CD4-positive, alpha-beta memory T cell (primary cell): ENCODE data around the gene KLHL22. TPM values are rescaled to one million over a fixed set of nuclear protein-coding genes. Genes with fewer than 3 reads are reported as not detected.

ENCODE experiments used
- CTCF ChIA-PET: fragments of 350-600 bp; sonication (Branson Sonifier 250); formaldehyde crosslinking; loops from one replicate; lab custom pipeline; 2021; ENCODE audit warnings: inconsistent platforms; ENCODE audit not compliant: partially characterized antibody; lab: Charles Lee
- POLR2A ChIA-PET: fragments of 350-600 bp; sonication (Branson Sonifier 250); formaldehyde crosslinking; loops from one replicate; lab custom pipeline; 2021; ENCODE audit not compliant: partially characterized antibody; lab: Charles Lee
- DNase-seq, 5 donors: peaks; one replicate each; pipeline versions ENCODE4 v3.0.0 to v3.0.0-alpha.2; 2020 to 2022; ENCODE audit warnings: mixed read lengths in 1 of 5
- H3K27ac ChIP-seq: one replicate; pipeline ENCODE4 v1.7.0; 2013; ENCODE audit warnings: low read depth, low read length
- H3K27me3 ChIP-seq: 2 replicates; pipeline ENCODE4 v1.7.0; 2013; ENCODE audit warnings: mild to moderate bottlenecking, low read length, moderate library complexity; ENCODE audit not compliant: insufficient read depth
- H3K36me3 ChIP-seq: 2 replicates; pipeline ENCODE4 v1.7.0; 2013; ENCODE audit warnings: mild to moderate bottlenecking, low read length, moderate library complexity; ENCODE audit not compliant: insufficient read depth
- H3K4me1 ChIP-seq: 2 replicates; pipeline ENCODE4 v1.7.0; 2013; ENCODE audit warnings: mild to moderate bottlenecking, low read length, moderate library complexity; ENCODE audit not compliant: insufficient read depth
- H3K4me3 ChIP-seq, 2 donors: one replicate each; pipeline ENCODE4 v1.7.0; 2013; ENCODE audit warnings: low read length in 2 of 2, mild to moderate bottlenecking in 1 of 2
- H3K9me3 ChIP-seq, 2 donors: one replicate each; pipeline ENCODE4 v1.7.0; 2013; ENCODE audit warnings: low read length in 2 of 2, control low read depth in 1 of 2; ENCODE audit not compliant: control insufficient read depth in 1 of 2
- H3K27ac Mint-ChIP-seq, 7 donors: one replicate each; pipeline ENCODE4 v1.8.0; 2020 to 2021; ENCODE audit warnings: mixed read lengths in 7 of 7, mild to moderate bottlenecking in 6 of 7, inconsistent platforms in 3 of 7, moderate library complexity in 3 of 7
- H3K27me3 Mint-ChIP-seq, 2 donors: one replicate each; pipeline ENCODE4 v1.8.0; 2020 to 2021; ENCODE audit warnings: mixed read lengths in 2 of 2
- H3K36me3 Mint-ChIP-seq, 2 donors: one replicate each; pipeline ENCODE4 v1.8.0; 2020 to 2021; ENCODE audit warnings: mixed read lengths in 2 of 2, inconsistent platforms in 1 of 2, mild to moderate bottlenecking in 1 of 2
- H3K4me1 Mint-ChIP-seq, 4 donors: one replicate each; pipeline ENCODE4 v1.8.0; 2020 to 2021; ENCODE audit warnings: mixed read lengths in 4 of 4, mild to moderate bottlenecking in 1 of 4
- H3K4me3 Mint-ChIP-seq, 8 donors: one replicate each; pipeline ENCODE4 v1.8.0; 2020 to 2021; ENCODE audit warnings: mixed read lengths in 8 of 8, mild to moderate bottlenecking in 7 of 8, moderate library complexity in 6 of 8, inconsistent platforms in 3 of 8
- H3K9me3 Mint-ChIP-seq, 8 donors: one replicate each; pipeline ENCODE4 v1.8.0; 2020 to 2021; ENCODE audit warnings: mixed read lengths in 8 of 8, mild to moderate bottlenecking in 5 of 8, inconsistent platforms in 3 of 8, moderate library complexity in 1 of 8
- intact Hi-C: fragments of 100-400 bp; cut with micrococcal nuclease; formaldehyde crosslinking; loops from one replicate; pipeline ENCODE4 v1.15.1; 2023
- polyA plus RNA-seq, 2 donors: library from polyadenylated mRNA; unstranded; fragments of 300-500 nt; fragmentation: Illumina TruSeq; gene quantifications; one replicate each; pipeline ENCODE4 v1.2.3, GENCODE V29; 2021
- total RNA-seq, 2 experiments: library from RNA; stranded (reverse); gene quantifications; one replicate each; pipeline ENCODE4 v1.2.3, GENCODE V29; 2021

KLHL22 gene
- total and polyA plus RNA-seq, 4 experiments from 2014 or later, result 19.4 to 63.1 (median 42.0) TPM

DNA sequence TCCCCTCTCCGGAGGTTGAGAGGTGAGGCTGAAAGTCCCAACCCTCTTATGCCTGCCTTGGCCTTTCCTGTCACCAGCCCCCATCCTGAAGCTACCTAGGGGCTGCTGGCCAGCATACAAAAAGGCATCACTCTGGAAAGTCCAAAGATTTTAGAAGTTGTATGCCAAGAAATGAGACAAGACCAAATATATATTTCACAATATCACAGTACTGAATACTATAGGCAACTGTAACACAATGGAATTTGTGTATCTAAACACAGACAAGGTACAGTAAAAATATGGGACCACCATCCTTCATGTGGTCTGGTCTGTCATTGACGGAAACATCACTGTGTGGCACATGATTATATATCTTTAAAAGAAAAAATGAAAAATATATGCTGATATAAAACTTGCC lies 4.2 kb downstream of the KLHL22 start:
- peak overlapping the region in 4 of 7 donors; percentile 36 to 72 (median 52) for H3K27ac Mint-ChIP-seq
- Histone ChIP-seq H3K4me1 (peaks cover 61% of the 10 kb centered on the region), H3K27me3 (no peaks in the 10 kb centered on the region), H3K27ac (no peak overlapping the region), H3K9me3 (no peaks in the 10 kb centered on the region), H3K4me3 (no peak overlapping the region), H3K36me3 (peaks cover 7% of the 10 kb centered on the region)
- no peaks in the 10 kb centered on the region for H3K27me3 Mint-ChIP-seq
- H3K4me1 Mint-ChIP-seq, result peaks cover 39 to 80% (median 62%) of the 10 kb centered on the region in 4 donors
- POLR2A ChIA-PET, result interaction anchor here (1.0 to 8.9 kb wide), 4 partner anchors 17 to 78 kb away, joined by 3 to 93 read pairs (median 4); partner anchors contain the start of gene MED15
- DNase-seq, result no peak
- H3K36me3 Mint-ChIP-seq, result peaks cover 10 to 27% of the 10 kb centered on the region in 2 donors
- no peaks in the 10 kb centered on the region for H3K9me3 Mint-ChIP-seq
- CTCF ChIA-PET, result no interaction called here
- H3K4me3 Mint-ChIP-seq, result peak overlapping the region in 2 of 8 donors; percentile 15 to 25
- intact Hi-C loops, result no loop called here

DNA sequence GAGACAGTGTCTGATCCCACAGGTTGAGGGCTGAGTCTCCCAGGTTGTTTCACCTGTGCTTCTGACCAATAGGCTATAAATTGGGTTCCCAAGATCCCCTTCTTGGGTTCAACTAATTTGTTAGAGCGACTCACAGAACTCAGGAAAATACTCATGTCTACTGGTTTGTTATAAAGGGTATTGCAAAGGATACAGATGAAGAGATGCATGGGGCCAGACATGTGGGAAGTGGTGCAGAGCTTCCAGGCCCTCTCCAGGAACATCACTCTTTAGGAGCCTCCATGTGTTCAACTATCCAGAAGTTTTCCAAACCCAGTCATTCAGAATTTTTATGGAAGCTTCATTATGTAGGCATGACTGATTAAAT lies 4.7 kb downstream of the KLHL22 start:
- no peaks in the 10 kb centered on the region for H3K27me3 Mint-ChIP-seq
- peaks cover 61% of the 10 kb centered on the region for H3K4me1 ChIP-seq

DNA sequence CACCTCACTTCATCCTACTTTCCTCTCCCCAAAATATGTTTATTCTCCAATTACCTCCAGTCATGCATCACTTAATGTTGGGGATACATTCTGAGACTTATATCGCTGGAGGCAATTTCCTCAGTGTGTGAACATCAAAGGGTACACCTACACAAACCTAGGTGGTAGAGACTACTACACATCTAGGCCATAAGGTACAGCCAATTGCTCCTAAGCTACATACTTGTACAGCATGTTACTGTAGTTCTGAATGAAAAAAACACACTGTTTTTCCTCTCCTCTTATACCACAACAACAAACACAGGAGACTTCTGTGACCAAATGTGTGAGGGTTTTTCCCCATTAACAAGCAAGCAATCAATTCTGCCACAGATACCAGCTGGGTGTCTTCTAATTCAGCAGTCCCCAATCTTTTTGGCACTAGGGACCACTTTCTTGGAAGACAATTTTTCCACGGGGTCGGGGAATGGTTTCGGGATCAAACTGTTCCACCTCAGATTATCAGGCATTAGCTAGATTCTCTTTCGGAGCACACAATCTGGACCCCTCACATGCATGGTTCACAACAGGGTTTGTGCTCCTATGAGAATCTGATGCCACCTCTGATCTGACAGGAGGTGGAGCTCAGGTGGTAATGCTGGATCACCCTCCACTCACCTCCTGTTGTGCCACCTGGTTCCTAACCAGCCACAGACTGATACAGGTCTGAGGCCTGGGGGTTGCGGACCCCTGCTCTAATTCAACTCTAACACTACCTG lies 5.2 kb downstream of the KLHL22 start:
- ChIA-PET POLR2A (interaction anchor here (0.6 to 8.9 kb wide), 8 partner anchors 9 to 183 kb away, joined by 3 to 93 read pairs (median 3); partner anchors contain the start of gene MED15), CTCF (interaction anchor here (1.0 to 2.2 kb wide), 3 partner anchors 17 to 34 kb away, joined by 3 to 10 read pairs (median 4); partner anchors contain the start of gene MED15)
- Histone ChIP-seq H3K4me1 (peaks cover 61% of the 10 kb centered on the region), H3K9me3 (no peaks in the 10 kb centered on the region), H3K36me3 (peaks cover 7% of the 10 kb centered on the region), H3K27ac (no peak overlapping the region), H3K27me3 (no peaks in the 10 kb centered on the region), H3K4me3 (no peak overlapping the region)
- Mint-ChIP-seq H3K4me3 (peak overlapping the region in 5 of 8 donors; percentile 1 to 62 (median 19)), H3K4me1 (peaks cover 42 to 78% (median 65%) of the 10 kb centered on the region in 4 donors), H3K9me3 (no peaks in the 10 kb centered on the region), H3K36me3 (peaks cover 10 to 30% of the 10 kb centered on the region in 2 donors), H3K27ac (peak overlapping the region; percentile 25 to 71 (median 58)), H3K27me3 (no peaks in the 10 kb centered on the region)
- intact Hi-C loops, result no loop called here
- DNase-seq, result peak in 1 of 5 donors; percentile 9

More for the DNA sequence above, 4.7 kb downstream of the KLHL22 start:
- H3K36me3 Mint-ChIP-seq, result peaks cover 10 to 30% of the 10 kb centered on the region in 2 donors
- intact Hi-C loops, result no loop called here
- no peak for DNase-seq
- Histone ChIP-seq H3K9me3 (no peaks in the 10 kb centered on the region), H3K27me3 (no peaks in the 10 kb centered on the region), H3K36me3 (peaks cover 7% of the 10 kb centered on the region), H3K27ac (no peak overlapping the region), H3K4me3 (no peak overlapping the region)
- H3K4me1 Mint-ChIP-seq, result peaks cover 42 to 79% (median 65%) of the 10 kb centered on the region in 4 donors
- POLR2A ChIA-PET, result interaction anchor here (1.0 to 8.9 kb wide), 4 partner anchors 17 to 78 kb away, joined by 3 to 93 read pairs (median 4); partner anchors contain the start of gene MED15
- H3K4me3 Mint-ChIP-seq, result peak overlapping the region in 2 of 8 donors; percentile 25 to 37
- H3K27ac Mint-ChIP-seq, result peak overlapping the region in 5 of 7 donors; percentile 14 to 72 (median 65)
- H3K9me3 Mint-ChIP-seq, result no peaks in the 10 kb centered on the region
- CTCF ChIA-PET, result interaction anchor here (2.2 kb wide), 1 partner anchor 34 kb away, joined by 10 read pairs; no protein-coding TSS in a partner anchor

DNA sequence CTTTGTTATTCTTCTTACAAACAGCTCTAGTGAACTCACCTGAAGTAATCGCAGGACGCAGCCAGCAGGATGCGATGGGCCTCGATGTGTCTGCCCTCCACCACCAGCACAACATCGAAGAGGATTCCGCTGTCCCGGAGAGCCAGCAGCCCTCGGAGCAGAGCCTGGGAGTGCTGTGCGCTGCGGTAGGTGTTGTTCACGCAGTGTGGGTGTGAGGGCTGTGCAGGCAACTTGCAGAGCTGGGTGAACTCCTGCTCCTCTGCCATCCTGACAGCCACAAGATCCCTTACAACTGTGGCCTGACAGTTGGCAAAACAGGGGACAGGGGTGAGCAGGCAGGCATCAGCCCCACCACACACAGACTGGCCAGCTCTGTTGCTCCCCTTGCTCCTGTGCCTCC lies 6.6 kb downstream of the KLHL22 start:
- intact Hi-C loops, result no loop called here
- Mint-ChIP-seq H3K4me3 (peak overlapping the region in 1 of 8 donors; percentile 4), H3K36me3 (peaks cover 10 to 30% of the 10 kb centered on the region in 2 donors), H3K27ac (peak overlapping the region in 1 of 7 donors; percentile 36), H3K27me3 (no peaks in the 10 kb centered on the region), H3K9me3 (no peaks in the 10 kb centered on the region), H3K4me1 (peaks cover 42 to 74% (median 60%) of the 10 kb centered on the region in 4 donors)
- ChIA-PET POLR2A (interaction anchor here (1.6 to 8.9 kb wide), 3 partner anchors 19 to 25 kb away, joined by 3 to 93 read pairs (median 6); partner anchors contain the start of gene MED15), CTCF (interaction anchor here (0.5 to 2.2 kb wide), 3 partner anchors 25 to 86 kb away, joined by 3 to 10 read pairs (median 4); no protein-coding TSS in a partner anchor)
- Histone ChIP-seq H3K9me3 (no peaks in the 10 kb centered on the region), H3K4me3 (no peak overlapping the region), H3K27me3 (no peaks in the 10 kb centered on the region), H3K27ac (no peak overlapping the region), H3K4me1 (peaks cover 51% of the 10 kb centered on the region), H3K36me3 (peaks cover 7% of the 10 kb centered on the region)
- no peak for DNase-seq

DNA sequence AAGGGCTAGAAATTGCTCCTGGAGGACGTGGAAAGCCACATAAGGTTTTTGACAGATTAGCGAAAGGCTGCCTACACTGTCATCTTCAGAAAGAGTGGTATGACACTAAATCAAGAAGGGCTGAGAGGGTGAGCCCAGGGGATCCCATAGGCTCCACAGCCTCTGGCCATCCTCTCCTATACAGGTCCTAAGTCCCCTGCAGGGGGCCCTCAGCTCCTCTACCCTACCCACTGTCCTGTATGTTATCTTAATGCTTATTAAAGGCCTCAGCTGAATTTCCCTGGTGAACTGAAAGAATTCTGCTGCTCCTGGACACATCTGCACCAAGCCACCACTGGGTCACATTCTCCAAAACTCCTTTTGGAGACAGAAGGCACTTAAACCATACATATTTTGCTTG lies 7.9 kb downstream of the KLHL22 start:
- DNase-seq, result no peak
- Histone ChIP-seq H3K4me3 (no peak overlapping the region), H3K27ac (no peak overlapping the region), H3K36me3 (peaks cover 11% of the 10 kb centered on the region), H3K27me3 (no peaks in the 10 kb centered on the region), H3K9me3 (no peaks in the 10 kb centered on the region), H3K4me1 (peaks cover 38% of the 10 kb centered on the region)
- CTCF ChIA-PET, result no interaction called here
- peak overlapping the region in 5 of 7 donors; percentile 20 to 67 (median 47) for H3K27ac Mint-ChIP-seq
- no peaks in the 10 kb centered on the region for H3K9me3 Mint-ChIP-seq
- peaks cover 39 to 70% (median 57%) of the 10 kb centered on the region in 4 donors for H3K4me1 Mint-ChIP-seq
- peaks cover 18 to 41% of the 10 kb centered on the region in 2 donors for H3K36me3 Mint-ChIP-seq
- H3K27me3 Mint-ChIP-seq, result no peaks in the 10 kb centered on the region
- H3K4me3 Mint-ChIP-seq, result no peak overlapping the region
- intact Hi-C loops, result no loop called here
- POLR2A ChIA-PET, result interaction anchor here (2.5 kb wide), 1 partner anchor 24 kb away, joined by 5 read pairs; no protein-coding TSS in a partner anchor

DNA sequence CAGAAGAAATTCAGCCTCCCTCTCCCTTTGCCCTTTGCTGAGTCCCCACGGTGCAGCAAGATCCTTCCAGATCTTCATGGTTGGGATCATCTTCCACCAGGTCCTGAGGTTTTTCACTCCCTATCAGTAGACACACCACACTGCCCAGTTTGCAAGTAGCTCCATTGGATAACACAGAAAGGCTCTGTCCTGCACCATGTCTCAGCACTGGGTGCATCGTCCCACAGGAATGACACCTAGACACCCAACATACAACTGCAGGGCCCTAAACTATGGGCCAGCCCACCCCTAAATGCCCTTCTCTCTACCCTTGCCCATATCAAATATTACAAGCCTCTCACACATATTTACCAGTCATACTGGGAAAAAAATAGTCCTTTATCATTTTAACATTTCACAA lies 9.4 kb downstream of the KLHL22 start:
- Mint-ChIP-seq H3K9me3 (no peaks in the 10 kb centered on the region), H3K27me3 (no peaks in the 10 kb centered on the region), H3K4me3 (no peak overlapping the region), H3K36me3 (peaks cover 18 to 40% of the 10 kb centered on the region in 2 donors), H3K27ac (peak overlapping the region in 3 of 7 donors; percentile 44 to 81 (median 75)), H3K4me1 (peaks cover 30 to 56% (median 45%) of the 10 kb centered on the region in 4 donors)
- DNase-seq, result no peak
- ChIA-PET POLR2A (interaction anchor here (2.5 kb wide), 1 partner anchor 23 kb away, joined by 5 read pairs; no protein-coding TSS in a partner anchor), CTCF (no interaction called here)
- Histone ChIP-seq H3K4me3 (no peak overlapping the region), H3K27me3 (no peaks in the 10 kb centered on the region), H3K4me1 (peaks cover 26% of the 10 kb centered on the region), H3K9me3 (no peaks in the 10 kb centered on the region), H3K36me3 (peaks cover 11% of the 10 kb centered on the region), H3K27ac (no peak overlapping the region)
- intact Hi-C loops, result no loop called here
